ENCODE data around the gene BICC1. TPM values are rescaled to one million over a fixed set of nuclear protein-coding genes. Genes with fewer than 3 reads are reported as not detected.

Gene BICC1
- total RNA-seq, 2 experiments from 2014 or later, result not detected

GRCh38 chr10:58547963-58548362 lies 35.3 kb downstream of the BICC1 start:
- Mint-ChIP-seq H3K27ac (no peak overlapping the region), H3K4me1 (no peaks in the 10 kb centered on the region), H3K9me3 (ENCODE audit: low read depth) (no peaks in the 10 kb centered on the region), H3K36me3 (ENCODE audit: low read depth) (no peaks in the 10 kb centered on the region), H3K4me3 (no peak overlapping the region), H3K27me3 (no peaks in the 10 kb centered on the region)
- ChIA-PET POLR2A (no interaction called here), CTCF (no interaction called here)
- intact Hi-C loops (cut with DNase I, micrococcal nuclease), result no loop called here
- DNase-seq (no peak), ATAC-seq (no peak)

- Mint-ChIP-seq H3K4me3 (no peak overlapping the region), H3K36me3 (ENCODE audit: low read depth) (no peaks in the 10 kb centered on the region), H3K27ac (no peak overlapping the region), H3K4me1 (no peaks in the 10 kb centered on the region), H3K27me3 (no peaks in the 10 kb centered on the region), H3K9me3 (ENCODE audit: low read depth) (peaks cover 8% of the 10 kb centered on the region)
- no peak for ATAC-seq
- POLR2A ChIA-PET, result no interaction called here
- intact Hi-C loops (cut with DNase I, micrococcal nuclease), result no loop called here
- CTCF ChIA-PET, result no interaction called here
- DNase-seq, result no peak
These were observed 41.6 kb downstream of the BICC1 start for GRCh38 chr10:58554316-58554715.

GRCh38 chr10:58555170-58555929 lies 42.7 kb downstream of the BICC1 start:
- no peak for DNase-seq
- Mint-ChIP-seq H3K4me1 (no peaks in the 10 kb centered on the region), H3K9me3 (ENCODE audit: low read depth) (peaks cover 10% of the 10 kb centered on the region), H3K27me3 (peaks cover 2% of the 10 kb centered on the region), H3K36me3 (ENCODE audit: low read depth) (no peaks in the 10 kb centered on the region), H3K4me3 (no peak overlapping the region), H3K27ac (no peak overlapping the region)
- no peak for ATAC-seq
- CTCF ChIA-PET, result no interaction called here
- POLR2A ChIA-PET, result no interaction called here
- intact Hi-C loops (cut with DNase I, micrococcal nuclease), result no loop called here

- Mint-ChIP-seq H3K36me3 (ENCODE audit: low read depth) (no peaks in the 10 kb centered on the region), H3K4me3 (no peak overlapping the region), H3K27ac (no peak overlapping the region), H3K9me3 (ENCODE audit: low read depth) (peaks cover 11% of the 10 kb centered on the region), H3K27me3 (peaks cover 2% of the 10 kb centered on the region), H3K4me1 (no peaks in the 10 kb centered on the region)
- POLR2A ChIA-PET, result no interaction called here
- DNase-seq (no peak), ATAC-seq (no peak)
- intact Hi-C loops (cut with DNase I, micrococcal nuclease), result no loop called here
- CTCF ChIA-PET, result no interaction called here
These were observed 43.2 kb downstream of the BICC1 start for GRCh38 chr10:58555930-58556311.

GRCh38 chr10:58556516-58557165 lies 44.0 kb downstream of the BICC1 start:
- Mint-ChIP-seq H3K27me3 (peaks cover 2% of the 10 kb centered on the region), H3K36me3 (ENCODE audit: low read depth) (no peaks in the 10 kb centered on the region), H3K27ac (no peak overlapping the region), H3K4me3 (no peak overlapping the region), H3K4me1 (no peaks in the 10 kb centered on the region), H3K9me3 (ENCODE audit: low read depth) (peaks cover 11% of the 10 kb centered on the region)
- ChIA-PET POLR2A (no interaction called here), CTCF (no interaction called here)
- no peak for DNase-seq
- intact Hi-C loops (cut with DNase I, micrococcal nuclease), result no loop called here
- ATAC-seq, result no peak

GRCh38 chr10:58557714-58558113 lies 45.0 kb downstream of the BICC1 start:
- ATAC-seq, result no peak
- H3K36me3 Mint-ChIP-seq (ENCODE audit: low read depth), result no peaks in the 10 kb centered on the region
- CTCF ChIA-PET, result no interaction called here
- H3K9me3 Mint-ChIP-seq (ENCODE audit: low read depth), result peaks cover 21% of the 10 kb centered on the region
- no peak for DNase-seq
- H3K4me3 Mint-ChIP-seq, result no peak overlapping the region
- POLR2A ChIA-PET, result no interaction called here
- H3K27me3 Mint-ChIP-seq, result peaks cover 2% of the 10 kb centered on the region
- no peaks in the 10 kb centered on the region for H3K4me1 Mint-ChIP-seq
- intact Hi-C loops (cut with DNase I, micrococcal nuclease), result no loop called here
- H3K27ac Mint-ChIP-seq, result no peak overlapping the region

GRCh38 chr10:58560068-58560467 lies 47.4 kb downstream of the BICC1 start:
- intact Hi-C loops (cut with DNase I, micrococcal nuclease), result no loop called here
- peaks cover 28% of the 10 kb centered on the region for H3K9me3 Mint-ChIP-seq (ENCODE audit: low read depth)
- no peaks in the 10 kb centered on the region for H3K4me1 Mint-ChIP-seq
- H3K36me3 Mint-ChIP-seq (ENCODE audit: low read depth), result no peaks in the 10 kb centered on the region
- CTCF ChIA-PET, result no interaction called here
- no peak overlapping the region for H3K27ac Mint-ChIP-seq
- H3K27me3 Mint-ChIP-seq, result peaks cover 2% of the 10 kb centered on the region
- POLR2A ChIA-PET, result no interaction called here
- no peak for DNase-seq
- no peak for ATAC-seq
- no peak overlapping the region for H3K4me3 Mint-ChIP-seq

GRCh38 chr10:58565271-58565670 lies 52.6 kb downstream of the BICC1 start:
- Mint-ChIP-seq H3K9me3 (ENCODE audit: low read depth) (peaks cover 18% of the 10 kb centered on the region), H3K27me3 (no peaks in the 10 kb centered on the region), H3K4me1 (no peaks in the 10 kb centered on the region), H3K4me3 (no peak overlapping the region), H3K27ac (no peak overlapping the region), H3K36me3 (ENCODE audit: low read depth) (no peaks in the 10 kb centered on the region)
- DNase-seq, result no peak
- intact Hi-C loops (cut with DNase I, micrococcal nuclease), result no loop called here
- ChIA-PET CTCF (no interaction called here), POLR2A (no interaction called here)
- ATAC-seq, result no peak

- ChIA-PET POLR2A (no interaction called here), CTCF (no interaction called here)
- intact Hi-C loops (cut with DNase I, micrococcal nuclease), result no loop called here
- ATAC-seq (no peak), DNase-seq (no peak)
- Mint-ChIP-seq H3K27me3 (no peaks in the 10 kb centered on the region), H3K9me3 (ENCODE audit: low read depth) (peaks cover 9% of the 10 kb centered on the region), H3K4me1 (no peaks in the 10 kb centered on the region), H3K27ac (no peak overlapping the region), H3K36me3 (ENCODE audit: low read depth) (no peaks in the 10 kb centered on the region), H3K4me3 (no peak overlapping the region)
These were observed 55.0 kb downstream of the BICC1 start for GRCh38 chr10:58567652-58568051.

- ATAC-seq, result no peak
- POLR2A ChIA-PET, result no interaction called here
- Mint-ChIP-seq H3K27ac (no peak overlapping the region), H3K36me3 (ENCODE audit: low read depth) (no peaks in the 10 kb centered on the region), H3K27me3 (no peaks in the 10 kb centered on the region), H3K9me3 (ENCODE audit: low read depth) (peaks cover 4% of the 10 kb centered on the region), H3K4me1 (no peaks in the 10 kb centered on the region), H3K4me3 (no peak overlapping the region)
- intact Hi-C loops (cut with DNase I, micrococcal nuclease), result no loop called here
- DNase-seq, result no peak
- CTCF ChIA-PET, result no interaction called here
These were observed 55.8 kb downstream of the BICC1 start for GRCh38 chr10:58568428-58568935.

- no peak for DNase-seq
- intact Hi-C loops (cut with DNase I, micrococcal nuclease), result no loop called here
- CTCF ChIA-PET, result no interaction called here
- Mint-ChIP-seq H3K4me3 (no peak overlapping the region), H3K4me1 (no peaks in the 10 kb centered on the region), H3K27me3 (no peaks in the 10 kb centered on the region), H3K9me3 (ENCODE audit: low read depth) (peaks cover 2% of the 10 kb centered on the region), H3K27ac (no peak overlapping the region), H3K36me3 (ENCODE audit: low read depth) (no peaks in the 10 kb centered on the region)
- POLR2A ChIA-PET, result no interaction called here
- ATAC-seq, result no peak
These were observed 57.6 kb downstream of the BICC1 start for GRCh38 chr10:58570307-58570723.

GRCh38 chr10:58570979-58571378 lies 58.3 kb downstream of the BICC1 start:
- ChIA-PET POLR2A (no interaction called here), CTCF (interaction anchor here (1.0 kb wide), 1 partner anchor 40 kb away, joined by 3 read pairs; no protein-coding TSS in a partner anchor)
- Mint-ChIP-seq H3K4me3 (no peak overlapping the region), H3K9me3 (ENCODE audit: low read depth) (peaks cover 2% of the 10 kb centered on the region), H3K27ac (no peak overlapping the region), H3K4me1 (no peaks in the 10 kb centered on the region), H3K36me3 (ENCODE audit: low read depth) (no peaks in the 10 kb centered on the region), H3K27me3 (no peaks in the 10 kb centered on the region)
- intact Hi-C loops (cut with DNase I, micrococcal nuclease), result no loop called here
- no peak for DNase-seq
- ATAC-seq, result no peak

Measured in activated CD4-positive, alpha-beta T cell treated with anti-CD3 and anti-CD28 coated beads for 36 hours (primary cell).